ENCODE measurements around the gene PDE4C. TPM values are rescaled to one million over a fixed set of nuclear protein-coding genes. Genes with fewer than 3 reads are reported as not detected.

PDE4C gene
- total RNA-seq, 1 donor, result not detected

- no peak overlapping the region for H3K4me3 ChIP-seq (ENCODE audit: low read depth, low read length)
- DNase-seq (ENCODE audit: low read depth), result no peak
- TF ChIP-seq CTCF (IDR thresholded peaks at IDR 0.05; ENCODE audit: insufficient read depth, low read length), result no peak
These were observed 49.6 kb downstream of the PDE4C start for GRCh38 chr19:18176367-18177310.

GRCh38 chr19:18174983-18175382, 51.3 kb downstream of the PDE4C start:
- no peak for DNase-seq (ENCODE audit: low read depth)
- TF ChIP-seq CTCF (IDR thresholded peaks at IDR 0.05; ENCODE audit: insufficient read depth, low read length), result no peak
- H3K4me3 ChIP-seq (ENCODE audit: low read depth, low read length), result peak overlapping the region; percentile 80

Other genes starting within 250 kb of the PDE4C start
- 4.2 and 8.0 TPM in 2 replicates for gene ARRDC2, start 218.3 kb downstream of the PDE4C start, total RNA-seq (ENCODE audit: low replicate concordance)
- gene IL12RB1, start 139.5 kb downstream of the PDE4C start, total RNA-seq (ENCODE audit: low replicate concordance), result not detected in 2 replicates
- gene MAST3, start 128.7 kb downstream of the PDE4C start, total RNA-seq (ENCODE audit: low replicate concordance), result 2.4 and 3.1 TPM in 2 replicates
- 36.7 and 41.3 TPM in 2 replicates for gene PIK3R2, start 73.3 kb downstream of the PDE4C start, total RNA-seq (ENCODE audit: low replicate concordance)
- 0.90 and 23.1 TPM in 2 replicates for gene IFI30, start 52.6 kb downstream of the PDE4C start, total RNA-seq (ENCODE audit: low replicate concordance)
- gene MPV17L2, start 33.2 kb downstream of the PDE4C start, total RNA-seq (ENCODE audit: low replicate concordance), result 4.4 and 11.7 TPM in 2 replicates
- 2.8 TPM in 1 of 2 replicates, not detected in the other for gene RAB3A, start 22.4 kb downstream of the PDE4C start, total RNA-seq (ENCODE audit: low replicate concordance)
- gene IQCN, start 48.0 kb upstream of the PDE4C start, total RNA-seq (ENCODE audit: low replicate concordance), result 1.5 and 4.4 TPM in 2 replicates
- 61.9 and 85.6 TPM in 2 replicates for gene JUND, start 55.2 kb upstream of the PDE4C start, total RNA-seq (ENCODE audit: low replicate concordance)
- 113 and 119 TPM in 2 replicates for gene LSM4, start 96.6 kb upstream of the PDE4C start, total RNA-seq (ENCODE audit: low replicate concordance)
- 9.6 and 27.2 TPM in 2 replicates for gene PGPEP1, start 114.2 kb upstream of the PDE4C start, total RNA-seq (ENCODE audit: low replicate concordance)
- 23.8 and 27.6 TPM in 2 replicates for gene GDF15, start 159.7 kb upstream of the PDE4C start, total RNA-seq (ENCODE audit: low replicate concordance)
- gene LRRC25, start 171.2 kb upstream of the PDE4C start, total RNA-seq (ENCODE audit: low replicate concordance), result 0.09 TPM in 1 of 2 replicates, not detected in the other
- 66.7 and 76.4 TPM in 2 replicates for gene SSBP4, start 193.0 kb upstream of the PDE4C start, total RNA-seq (ENCODE audit: low replicate concordance)
- 6.3 and 42.1 TPM in 2 replicates for gene ISYNA1, start 211.7 kb upstream of the PDE4C start, total RNA-seq (ENCODE audit: low replicate concordance)

Measured in fibroblast of the aortic adventitia (primary cell).